ENCODE results near the gene RPS2.
A peak's percentile ranks its signal among the peaks of the same experiment; 100 is the strongest.

DNA sequence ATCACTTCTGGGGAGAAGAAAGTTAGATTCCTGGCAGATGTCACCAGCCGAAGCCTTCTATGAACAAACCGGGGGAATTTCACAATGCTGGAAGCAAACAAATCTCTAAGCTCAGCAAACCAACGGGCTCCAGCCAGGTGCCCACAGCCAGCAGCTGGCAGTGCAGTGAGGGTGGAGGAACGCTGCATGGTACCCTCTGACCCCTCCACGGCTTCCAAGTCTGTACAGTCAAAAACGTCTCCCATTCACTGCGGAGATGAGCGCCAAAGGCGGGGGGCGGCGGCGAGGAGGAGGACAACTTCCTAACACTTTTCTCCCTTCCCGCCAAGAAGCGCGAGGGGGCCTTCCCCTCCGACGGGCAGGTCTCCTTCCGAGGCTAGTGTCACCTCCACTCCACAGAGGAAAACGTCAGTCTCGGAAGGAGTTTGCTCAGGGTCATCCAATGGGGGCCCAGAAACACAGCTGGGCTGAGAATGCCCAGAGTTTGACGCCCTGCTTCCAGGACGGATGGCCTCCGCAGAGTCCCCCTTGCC, 44.1 kb upstream of the RPS2 start:
- peak; percentile 72 for TF ChIP-seq SP2 (tag by site-specific recombination; IDR thresholded peaks at IDR 0.05)
- no peak for TF ChIP-seq ZNF701 (tag by site-specific recombination; IDR thresholded peaks at IDR 0.05)
